HG03354 (cell line): Measurements from ENCODE around the gene KHDC1.
"Not testable (repeated sequence)": the region's sequence is repeated elsewhere in the genome, so short reads cannot be mapped to it uniquely, and the experiment has no call there.

Experiments
- ATAC-seq: cut with Tn5 transposase; IDR thresholded peaks from one replicate; pipeline ENCODE4 v1.9.1; 2021; ENCODE audit warnings: mild to moderate bottlenecking; ENCODE audit not compliant: unreplicated experiment, poor library complexity, severe bottlenecking

KHDC1 gene

GRCh38 chr6:73262671-73263569 lies at the start of gene KHDC1:
KHDC1 (minus strand) TSS chr6:73263196; CDS start chr6:73242517, 20,679 bp downstream.
- ATAC-seq: peak; percentile 90

- not testable (repeated sequence) for ATAC-seq
These were observed 47.5 kb upstream of the KHDC1 start for GRCh38 chr6:73310503-73310845.

- peak; percentile 97 for ATAC-seq
These were observed 46.9 kb upstream of the KHDC1 start for GRCh38 chr6:73309785-73310502.

- ATAC-seq: no peak
These were observed 46.5 kb upstream of the KHDC1 start for GRCh38 chr6:73309535-73309784.

GRCh38 chr6:73308712-73309534 lies 45.9 kb upstream of the KHDC1 start:
- ATAC-seq: no peak

GRCh38 chr6:73303773-73304172 lies 40.8 kb upstream of the KHDC1 start:
- not testable (repeated sequence) for ATAC-seq

- no peak for ATAC-seq
These were observed 39.3 kb upstream of the KHDC1 start for GRCh38 chr6:73302339-73302738.

GRCh38 chr6:73299151-73299971 lies 36.4 kb upstream of the KHDC1 start:
- no peak for ATAC-seq

GRCh38 chr6:73293331-73293730 lies 30.3 kb upstream of the KHDC1 start:
- no peak for ATAC-seq

GRCh38 chr6:73290435-73290834 lies 27.4 kb upstream of the KHDC1 start:
- ATAC-seq: no peak

GRCh38 chr6:73286752-73287151 lies 23.8 kb upstream of the KHDC1 start:
- no peak for ATAC-seq

- ATAC-seq: no peak
These were observed 22.8 kb upstream of the KHDC1 start for GRCh38 chr6:73285674-73286283.

- no peak for ATAC-seq
These were observed 19.9 kb upstream of the KHDC1 start for GRCh38 chr6:73282871-73283270.

- not testable (repeated sequence) for ATAC-seq
These were observed 18.7 kb upstream of the KHDC1 start for GRCh38 chr6:73281684-73282083.

- ATAC-seq: not testable (repeated sequence)
These were observed 6.3 kb upstream of the KHDC1 start for GRCh38 chr6:73269296-73269695.

- ATAC-seq: not testable (repeated sequence)
These were observed 5.9 kb upstream of the KHDC1 start for GRCh38 chr6:73268896-73269295.

GRCh38 chr6:73264446-73264845 lies 1.4 kb upstream of the KHDC1 start:
- no peak for ATAC-seq

- ATAC-seq: peak; percentile 14
These were observed 544 bp upstream of the KHDC1 start for GRCh38 chr6:73263570-73263909.

GRCh38 chr6:73258721-73259120 lies 4.3 kb downstream of the KHDC1 start:
- ATAC-seq: no peak
